ENCODE measurements around the gene CRY2. TPM values are rescaled to one million over a fixed set of nuclear protein-coding genes. Genes with fewer than 3 reads are reported as not detected.

Gene CRY2
- total and polyA plus RNA-seq, 2 experiments from 2014 or later, result 9.5 to 15.4 TPM

DNA sequence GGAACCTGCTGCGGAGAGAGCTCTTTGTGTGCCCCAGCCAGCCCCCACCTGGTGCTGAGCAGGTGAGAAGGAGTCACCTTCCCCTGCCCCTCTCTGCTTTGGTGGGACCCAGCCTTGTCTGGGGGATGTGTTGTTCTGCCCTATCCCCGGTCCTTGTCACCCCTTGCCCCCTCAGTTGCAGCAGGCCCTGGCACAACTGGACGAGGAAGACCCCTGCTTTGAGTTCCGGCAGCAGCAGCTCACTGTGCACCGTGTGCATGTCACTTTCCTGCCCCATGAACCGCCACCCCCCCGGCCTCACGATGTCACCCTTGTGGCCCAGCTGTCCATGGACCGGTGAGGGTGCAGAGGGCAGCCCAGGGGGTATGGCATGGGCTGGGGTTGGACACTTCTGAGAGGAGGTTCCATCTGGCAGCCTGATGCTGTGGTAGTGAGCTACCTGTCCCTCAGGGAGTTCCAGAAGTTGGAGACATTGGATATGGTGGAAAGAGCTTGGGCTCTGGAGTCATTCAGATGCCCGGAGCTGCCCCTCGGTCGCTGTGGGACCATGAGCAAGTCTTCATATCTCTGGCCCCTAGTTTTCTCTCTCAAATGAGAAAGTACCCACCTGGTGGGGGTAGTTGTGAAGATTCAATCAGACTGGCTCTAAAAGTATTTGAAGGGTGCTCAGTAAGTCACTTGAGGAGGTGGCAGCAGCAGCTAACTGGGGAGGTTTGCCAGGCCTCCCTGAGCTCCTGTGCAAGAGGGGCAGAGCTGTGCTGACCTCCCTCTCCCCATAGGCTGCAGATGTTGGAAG is 79.5 kb downstream of the CRY2 start:
- Histone ChIP-seq H3K9me2 (ENCODE audit: insufficient read depth) (no peaks in the 10 kb centered on the region), H3K36me3 (ENCODE audit: insufficient read depth) (no peaks in the 10 kb centered on the region), H3K27me3 (ENCODE audit: insufficient read depth) (no peaks in the 10 kb centered on the region), H3K27ac (ENCODE audit: low read depth) (no peak overlapping the region), H2AFZ (no peak overlapping the region), H3K4me3 (no peak overlapping the region), H3K79me2 (replicated peaks; ENCODE audit: insufficient read depth) (peaks cover 19% of the 10 kb centered on the region), H3F3A (replicated peaks; ENCODE audit: low read depth) (peaks cover 5% of the 10 kb centered on the region; the same call in 1 of the 2 replicates), H3K4me1 (ENCODE audit: insufficient read depth) (peaks cover 8% of the 10 kb centered on the region), H3K4me2 (no peak overlapping the region), H4K20me1 (replicated peaks; ENCODE audit: insufficient read depth) (peaks cover 6% of the 10 kb centered on the region; the same call in 1 of the 2 replicates)
- Mint-ChIP-seq H3K36me3 (ENCODE audit: low read depth) (peaks cover 45% of the 10 kb centered on the region), H3K4me3 (no peak overlapping the region), H3K4me1 (peaks cover 17% of the 10 kb centered on the region), H3K9me3 (no peaks in the 10 kb centered on the region; the same call in 2 of the 3 replicates), H3K27me3 (ENCODE audit: insufficient read depth, low read depth, poor library complexity) (peaks cover 18% of the 10 kb centered on the region), H3K27ac (no peak overlapping the region)
- ATAC-seq (no peak), DNase-seq (ENCODE audit: low spot score) (no peak)
- no peak for TF ChIP-seq ZNF462 (CRISPR knock-in tag; IDR thresholded peaks at IDR 0.05)
- TF ChIP-seq EZH2 (IDR thresholded peaks at IDR 0.05; ENCODE audit: low read depth, unreplicated experiment), result no peak
- TF ChIP-seq ETS1 (IDR thresholded peaks at IDR 0.05), result no peak
- no peak for TF ChIP-seq STAT1 (IDR thresholded peaks at IDR 0.05; ENCODE audit: unreplicated experiment)
- no peak for TF ChIP-seq POLR2AphosphoS5 (IDR thresholded peaks at IDR 0.05; ENCODE audit: low read depth)
- TF ChIP-seq NANOG (IDR thresholded peaks at IDR 0.05; ENCODE audit: borderline replicate concordance), result no peak
- no peak for TF ChIP-seq ZNF114 (CRISPR knock-in tag; IDR thresholded peaks at IDR 0.05)
- TF ChIP-seq JUNB (IDR thresholded peaks at IDR 0.05; ENCODE audit: unreplicated experiment), result no peak
- TF ChIP-seq, protein P1, sequence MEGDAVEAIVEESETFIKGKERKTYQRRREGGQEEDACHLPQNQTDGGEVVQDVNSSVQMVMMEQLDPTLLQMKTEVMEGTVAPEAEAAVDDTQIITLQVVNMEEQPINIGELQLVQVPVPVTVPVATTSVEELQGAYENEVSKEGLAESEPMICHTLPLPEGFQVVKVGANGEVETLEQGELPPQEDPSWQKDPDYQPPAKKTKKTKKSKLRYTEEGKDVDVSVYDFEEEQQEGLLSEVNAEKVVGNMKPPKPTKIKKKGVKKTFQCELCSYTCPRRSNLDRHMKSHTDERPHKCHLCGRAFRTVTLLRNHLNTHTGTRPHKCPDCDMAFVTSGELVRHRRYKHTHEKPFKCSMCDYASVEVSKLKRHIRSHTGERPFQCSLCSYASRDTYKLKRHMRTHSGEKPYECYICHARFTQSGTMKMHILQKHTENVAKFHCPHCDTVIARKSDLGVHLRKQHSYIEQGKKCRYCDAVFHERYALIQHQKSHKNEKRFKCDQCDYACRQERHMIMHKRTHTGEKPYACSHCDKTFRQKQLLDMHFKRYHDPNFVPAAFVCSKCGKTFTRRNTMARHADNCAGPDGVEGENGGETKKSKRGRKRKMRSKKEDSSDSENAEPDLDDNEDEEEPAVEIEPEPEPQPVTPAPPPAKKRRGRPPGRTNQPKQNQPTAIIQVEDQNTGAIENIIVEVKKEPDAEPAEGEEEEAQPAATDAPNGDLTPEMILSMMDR (conservative IDR thresholded peaks at IDR 0.05; ENCODE audit: low read depth in 2 of 2), result no peak
- no peak for TF ChIP-seq ZNF331 (CRISPR knock-in tag; IDR thresholded peaks at IDR 0.05; ENCODE audit: low read depth)
- TF ChIP-seq CREB1 (CRISPR knock-in tag; IDR thresholded peaks at IDR 0.05; ENCODE audit: low read depth), result no peak
- TF ChIP-seq EZH2phosphoT487 (IDR thresholded peaks at IDR 0.05; ENCODE audit: unreplicated experiment), result no peak

Data from GM23338 (cell line).